MCF 10A (cell line): ENCODE data around the gene SYNE3. TPM values are rescaled to one million over a fixed set of nuclear protein-coding genes. Genes with fewer than 3 reads are reported as not detected.

Experiments
- BruUV-seq: library from RNA; stranded (reverse); fragments of 400-500 nt; replicated peaks from 2 replicates; lab custom pipeline; 2021; lab: Mats Ljungman, UMichigan
- CTCF ChIA-PET: fragments of 300-600 bp; sonication (Branson Sonifier 250); formaldehyde crosslinking; extraction: SDS; loops from one replicate; lab custom pipeline; 2021; ENCODE audit warnings: antibody characterized with exemption, inconsistent platforms; lab: Yijun Ruan, JAX
- POLR2A ChIA-PET: fragments of 300-600, 350-650 bp; sonication (Branson Sonifier 250); formaldehyde crosslinking; extraction: SDS; loops from one replicate; lab custom pipeline; 2020; ENCODE audit warnings: antibody characterized with exemption, inconsistent platforms; lab: Yijun Ruan, JAX
- DNase-seq: peaks from one replicate; pipeline ENCODE4 v3.0.0-alpha.2; 2018; ENCODE audit not compliant: unreplicated experiment
- H3K27ac Mint-ChIP-seq: one replicate; pipeline ENCODE4 v1.8.0; 2022; ENCODE audit warnings: mild to moderate bottlenecking, low read depth, mixed read lengths; ENCODE audit not compliant: unreplicated experiment
- H3K27me3 Mint-ChIP-seq: one replicate; pipeline ENCODE4 v1.8.0; 2022; ENCODE audit warnings: mixed read lengths; ENCODE audit not compliant: insufficient read depth, unreplicated experiment
- H3K36me3 Mint-ChIP-seq: one replicate; pipeline ENCODE4 v1.8.0; 2022; ENCODE audit warnings: mild to moderate bottlenecking, moderate library complexity, mixed read lengths; ENCODE audit not compliant: insufficient read depth, unreplicated experiment
- H3K4me1 Mint-ChIP-seq: one replicate; pipeline ENCODE4 v1.8.0; 2022; ENCODE audit warnings: mixed read lengths; ENCODE audit not compliant: insufficient read depth, unreplicated experiment
- H3K4me3 Mint-ChIP-seq: one replicate; pipeline ENCODE4 v1.8.0; 2022; ENCODE audit warnings: mild to moderate bottlenecking, moderate library complexity, mixed read lengths; ENCODE audit not compliant: unreplicated experiment
- H3K9me3 Mint-ChIP-seq: one replicate; pipeline ENCODE4 v1.8.0; 2022; ENCODE audit warnings: mixed read lengths; ENCODE audit not compliant: unreplicated experiment
- CTCF ChIP-seq: fragments of 200-600 bp; IDR thresholded peaks from one replicate; pipeline ENCODE4 v1.8.0; 2022; ENCODE audit warnings: antibody characterized with exemption, mild to moderate bottlenecking; ENCODE audit not compliant: unreplicated experiment
- intact Hi-C: fragments of 100-400 bp; cut with micrococcal nuclease; formaldehyde crosslinking; loops from 2 replicates; pipeline ENCODE4 v1.14.1; 2022
- total RNA-seq: library from RNA; stranded (reverse); gene quantifications from 2 replicates; pipeline ENCODE4 v1.2.3, GENCODE V29; 2022

SYNE3 gene
- total RNA-seq, 1 experiment from 2014 or later = 9.5 TPM

- Mint-ChIP-seq H3K9me3 (no peaks in the 10 kb centered on the region), H3K27ac (no peak overlapping the region), H3K4me1 (no peaks in the 10 kb centered on the region), H3K27me3 (peaks cover 18% of the 10 kb centered on the region), H3K4me3 (no peak overlapping the region), H3K36me3 (no peaks in the 10 kb centered on the region)
- DNase-seq = peak; percentile 88
- no TSS peak for BruUV-seq
- CTCF ChIA-PET = interaction anchor here (0.6 to 7.6 kb wide), 22 partner anchors 10 to 1015 kb away, joined by 3 to 158 read pairs (median 4); no protein-coding TSS in a partner anchor
- peak; percentile 96 for TF ChIP-seq CTCF
- POLR2A ChIA-PET = interaction anchor here (1.0 kb wide), 1 partner anchor 433 kb away, joined by 6 read pairs; no protein-coding TSS in a partner anchor
- intact Hi-C loops = loop anchor here (1.0 to 10.0 kb wide), 6 partner anchors 48 to 714 kb away; no protein-coding TSS in a partner anchor
Measured at GRCh38 chr14:95561001-95561412, 44.6 kb upstream of the SYNE3 start.

GRCh38 chr14:95559203-95559602 is 42.8 kb upstream of the SYNE3 start:
- TF ChIP-seq CTCF = no peak
- ChIA-PET CTCF (interaction anchor here (0.6 to 7.6 kb wide), 22 partner anchors 10 to 848 kb away, joined by 3 to 158 read pairs (median 4); no protein-coding TSS in a partner anchor), POLR2A (interaction anchor here (1.7 kb wide), 1 partner anchor 12 kb away, joined by 5 read pairs; no protein-coding TSS in a partner anchor)
- intact Hi-C loops = no loop called here
- Mint-ChIP-seq H3K27ac (no peak overlapping the region), H3K4me3 (no peak overlapping the region), H3K4me1 (no peaks in the 10 kb centered on the region), H3K9me3 (no peaks in the 10 kb centered on the region), H3K36me3 (no peaks in the 10 kb centered on the region), H3K27me3 (peaks cover 11% of the 10 kb centered on the region)
- BruUV-seq = no TSS peak
- DNase-seq = no peak

DNA sequence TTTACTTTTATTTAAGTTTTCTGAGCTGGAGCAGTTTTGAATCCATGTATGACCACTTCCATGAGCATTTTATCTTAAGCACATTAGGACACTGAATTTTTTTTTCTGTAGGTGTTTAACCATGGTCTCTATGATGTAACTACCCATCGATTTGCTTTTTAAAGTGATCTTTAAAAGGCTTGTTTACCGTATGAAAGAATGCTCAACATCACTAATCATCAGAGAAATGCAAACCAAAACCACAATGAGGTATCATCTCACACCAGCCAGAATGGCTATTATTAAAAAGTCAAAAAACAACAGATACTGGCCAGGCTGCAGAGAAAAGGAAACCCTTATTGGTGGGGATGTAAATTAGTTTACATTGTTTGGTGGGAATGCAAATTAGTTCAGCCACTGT is 41.4 kb upstream of the SYNE3 start:
- intact Hi-C loops = no loop called here
- Mint-ChIP-seq H3K4me3 (no peak overlapping the region), H3K27ac (no peak overlapping the region), H3K27me3 (peaks cover 11% of the 10 kb centered on the region), H3K36me3 (no peaks in the 10 kb centered on the region), H3K4me1 (no peaks in the 10 kb centered on the region), H3K9me3 (no peaks in the 10 kb centered on the region)
- BruUV-seq = no TSS peak
- ChIA-PET POLR2A (interaction anchor here (0.7 kb wide), 1 partner anchor 433 kb away, joined by 3 read pairs; no protein-coding TSS in a partner anchor), CTCF (interaction anchor here (0.6 to 2.5 kb wide), 6 partner anchors 10 to 543 kb away, joined by 3 to 11 read pairs (median 4); no protein-coding TSS in a partner anchor)
- DNase-seq = no peak
- TF ChIP-seq CTCF = no peak

- Mint-ChIP-seq H3K27ac (no peak overlapping the region), H3K4me3 (no peak overlapping the region), H3K4me1 (no peaks in the 10 kb centered on the region), H3K9me3 (no peaks in the 10 kb centered on the region), H3K27me3 (peaks cover 8% of the 10 kb centered on the region), H3K36me3 (no peaks in the 10 kb centered on the region)
- CTCF ChIA-PET = interaction anchor here (0.6 to 2.5 kb wide), 5 partner anchors 30 to 437 kb away, joined by 3 to 11 read pairs (median 6); no protein-coding TSS in a partner anchor
- DNase-seq = no peak
- POLR2A ChIA-PET = interaction anchor here (0.7 kb wide), 1 partner anchor 432 kb away, joined by 3 read pairs; no protein-coding TSS in a partner anchor
- BruUV-seq = no TSS peak
- TF ChIP-seq CTCF = no peak
- intact Hi-C loops = no loop called here
Measured at GRCh38 chr14:95557291-95557690, 40.8 kb upstream of the SYNE3 start.
